SK-N-MC (cell line): Measurements from ENCODE around the gene S100A7.

Experiments used
- EZH2 ChIP-seq: fragments of 200-600 bp; sonication (generic); IDR thresholded peaks from one replicate; pipeline ENCODE4 v1.6.1; 2017; ENCODE audit warnings: antibody characterized with exemption
- FOXP2 ChIP-seq: optimal IDR thresholded peaks from 2 replicates; pipeline ENCODE3; 2011; ENCODE audit warnings: mild to moderate bottlenecking, moderate library complexity; ENCODE audit not compliant: insufficient read depth; ENCODE audit errors: extremely low read length, control extremely low read depth
- POLR2AphosphoS5 ChIP-seq: IDR thresholded peaks from 2 replicates; pipeline ENCODE4 v1.6.1; 2012; ENCODE audit warnings: mild to moderate bottlenecking, low read depth, low read length, borderline replicate concordance

DNA sequence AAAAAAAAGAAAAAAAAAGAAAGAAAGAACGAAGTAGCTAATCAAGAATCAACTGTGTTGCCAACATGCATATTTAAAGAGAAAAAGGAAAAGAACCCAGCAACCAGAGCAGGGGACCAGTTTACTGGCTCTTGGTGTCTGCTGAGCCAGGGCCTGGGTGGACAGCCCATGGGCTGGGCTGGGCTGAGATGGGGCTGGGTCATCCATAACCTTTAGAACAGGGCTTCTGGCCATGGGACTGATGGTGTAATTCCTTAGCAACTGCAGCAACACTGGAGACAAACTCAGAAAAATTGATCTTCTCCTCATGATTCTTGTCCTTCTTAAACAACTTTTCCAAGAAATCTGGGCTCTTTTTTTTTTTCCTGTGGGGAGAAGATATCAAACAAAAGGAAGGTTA is 33.6 kb downstream of the S100A7 start:
- TF ChIP-seq POLR2AphosphoS5, result no peak
- TF ChIP-seq EZH2, result no peak
- TF ChIP-seq FOXP2, result no peak
